Calu3 (cell line): ENCODE measurements around the gene HOXB7. TPM values are rescaled to one million over a fixed set of nuclear protein-coding genes. Genes with fewer than 3 reads are reported as not detected.

Experiments used
- BruUV-seq: library from RNA; stranded (reverse); fragments of 400-500 nt; replicated peaks from 2 replicates; lab custom pipeline; 2021; lab: Mats Ljungman, UMichigan
- CTCF ChIA-PET: fragments of 300-600 bp; sonication (Branson Sonifier 250); formaldehyde crosslinking; loops from one replicate; lab custom pipeline; 2022; ENCODE audit warnings: antibody characterized with exemption; lab: Charles Lee
- DNase-seq: peaks from one replicate; pipeline ENCODE4 v3.0.0; 2022
- H3K27ac Mint-ChIP-seq: one replicate; pipeline ENCODE4 v1.8.0; 2022; ENCODE audit warnings: mixed read lengths; ENCODE audit not compliant: unreplicated experiment
- H3K27me3 Mint-ChIP-seq: one replicate; pipeline ENCODE4 v1.8.0; 2022; ENCODE audit warnings: mixed read lengths; ENCODE audit not compliant: unreplicated experiment
- H3K36me3 Mint-ChIP-seq: one replicate; pipeline ENCODE4 v1.8.0; 2022; ENCODE audit warnings: mild to moderate bottlenecking, moderate library complexity, mixed read lengths; ENCODE audit not compliant: insufficient read depth, unreplicated experiment
- H3K4me1 Mint-ChIP-seq: one replicate; pipeline ENCODE4 v1.8.0; 2022; ENCODE audit warnings: mild to moderate bottlenecking, low read depth, mixed read lengths; ENCODE audit not compliant: unreplicated experiment
- H3K4me3 Mint-ChIP-seq: one replicate; pipeline ENCODE4 v1.8.0; 2022; ENCODE audit warnings: mild to moderate bottlenecking, low read depth, moderate library complexity, mixed read lengths; ENCODE audit not compliant: unreplicated experiment
- H3K9me3 Mint-ChIP-seq: one replicate; pipeline ENCODE4 v1.8.0; 2022; ENCODE audit warnings: low read depth, mixed read lengths; ENCODE audit not compliant: unreplicated experiment
- CTCF ChIP-seq: fragments of 200-600 bp; IDR thresholded peaks from one replicate; pipeline ENCODE4 v1.8.0; 2022; ENCODE audit warnings: antibody characterized with exemption; ENCODE audit not compliant: unreplicated experiment
- intact Hi-C: fragments of 100-400 bp; cut with micrococcal nuclease; formaldehyde crosslinking; loops from one replicate; pipeline ENCODE4 v1.10.0; 2022; ENCODE audit not compliant: unreplicated experiment
- total RNA-seq: library from RNA; stranded (reverse); gene quantifications from 2 replicates; pipeline ENCODE4 v1.2.3, GENCODE V29; 2022

The HOXB7 gene
- total RNA-seq, 1 experiment from 2014 or later = 30.2 TPM

DNA sequence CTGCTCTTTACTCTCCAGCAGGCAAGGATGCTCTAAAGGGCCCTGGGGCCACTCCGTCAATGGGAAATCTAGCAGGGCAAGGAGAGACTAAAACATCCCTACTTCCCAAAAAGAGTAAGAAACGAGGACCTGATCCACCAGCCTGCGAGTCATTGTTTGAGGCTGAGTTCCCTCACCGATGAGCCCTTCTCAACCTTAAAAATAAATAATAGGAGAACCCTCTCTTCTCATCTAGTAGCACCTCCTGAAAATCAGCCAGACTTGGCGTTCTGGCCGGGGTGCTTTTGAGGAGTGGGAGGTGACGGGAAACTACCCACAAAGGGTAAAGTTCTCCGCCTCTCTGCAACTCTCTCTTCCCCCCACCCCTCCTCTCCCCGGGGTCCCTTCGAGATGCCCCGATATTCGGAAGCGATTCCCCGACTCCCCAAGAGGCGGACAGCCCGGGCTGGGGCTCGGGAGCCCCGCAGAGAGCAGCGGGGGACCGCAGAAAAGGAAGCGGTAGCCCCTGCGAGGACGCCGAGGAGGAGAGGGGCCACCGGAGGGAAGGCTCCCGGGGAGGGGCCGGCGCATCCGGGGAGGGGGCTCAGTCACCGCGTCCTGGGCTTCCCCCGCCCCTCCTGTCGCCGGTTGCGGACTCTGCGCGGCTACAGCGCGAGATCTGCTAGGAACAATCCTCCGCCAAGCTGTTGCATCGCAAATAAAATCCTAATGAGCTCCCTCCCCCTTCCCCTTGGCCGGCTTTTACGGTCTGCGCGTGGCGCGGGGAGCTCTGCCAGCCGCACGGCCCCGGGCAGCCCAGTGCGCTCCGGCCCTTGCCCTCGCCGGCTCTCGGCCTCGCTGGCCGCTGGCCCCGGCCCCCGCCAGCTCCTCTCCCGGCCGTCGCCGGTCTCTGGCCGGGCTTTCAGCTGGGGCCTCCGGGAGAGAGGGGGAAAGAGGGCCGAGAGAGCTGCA lies 14.0 kb upstream of the HOXB7 start:
- intact Hi-C loops = no loop called here
- H3K9me3 Mint-ChIP-seq = no peaks in the 10 kb centered on the region
- peak; percentile 64 for DNase-seq
- H3K27ac Mint-ChIP-seq = peak overlapping the region; percentile 91
- CTCF ChIA-PET = interaction anchor here (0.9 to 1.5 kb wide), 5 partner anchors 11 to 364 kb away, joined by 3 to 5 read pairs (median 4); no protein-coding TSS in a partner anchor
- TSS peak; percentile 10 for BruUV-seq
- peaks cover 65% of the 10 kb centered on the region for H3K27me3 Mint-ChIP-seq
- peak; percentile 11 for TF ChIP-seq CTCF
- peaks cover 51% of the 10 kb centered on the region for H3K4me1 Mint-ChIP-seq
- H3K36me3 Mint-ChIP-seq = peaks cover 82% of the 10 kb centered on the region
- peak overlapping the region; percentile 88 for H3K4me3 Mint-ChIP-seq

DNA sequence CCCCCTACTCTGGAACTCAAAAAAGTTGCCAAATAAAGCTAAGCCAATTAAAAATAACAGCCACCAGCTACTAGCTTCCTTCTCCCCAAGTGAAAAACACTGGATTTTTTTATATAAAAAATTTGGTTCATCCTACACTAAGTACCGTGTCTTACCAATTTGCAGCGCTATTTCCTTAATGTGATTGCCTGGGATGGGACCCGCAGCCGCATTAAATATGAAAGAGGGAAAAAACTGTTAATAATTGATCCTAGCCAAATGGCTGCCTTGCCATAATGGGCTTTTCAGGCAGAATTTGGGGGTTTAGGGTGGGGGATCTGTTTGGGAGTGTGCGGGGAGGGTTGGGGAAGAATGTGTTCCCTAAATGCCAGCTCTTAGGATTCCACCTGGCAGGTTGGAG lies 13.3 kb upstream of the HOXB7 start:
- intact Hi-C loops = no loop called here
- Mint-ChIP-seq H3K4me1 (peaks cover 58% of the 10 kb centered on the region), H3K36me3 (peaks cover 86% of the 10 kb centered on the region), H3K9me3 (no peaks in the 10 kb centered on the region), H3K27me3 (peaks cover 72% of the 10 kb centered on the region), H3K27ac (peak overlapping the region; percentile 76), H3K4me3 (peak overlapping the region; percentile 88)
- BruUV-seq = no TSS peak
- CTCF ChIA-PET = interaction anchor here (0.9 to 1.0 kb wide), 3 partner anchors 47 to 363 kb away, joined by 3 to 4 read pairs (median 3); no protein-coding TSS in a partner anchor
- TF ChIP-seq CTCF = no peak
- DNase-seq = no peak

DNA sequence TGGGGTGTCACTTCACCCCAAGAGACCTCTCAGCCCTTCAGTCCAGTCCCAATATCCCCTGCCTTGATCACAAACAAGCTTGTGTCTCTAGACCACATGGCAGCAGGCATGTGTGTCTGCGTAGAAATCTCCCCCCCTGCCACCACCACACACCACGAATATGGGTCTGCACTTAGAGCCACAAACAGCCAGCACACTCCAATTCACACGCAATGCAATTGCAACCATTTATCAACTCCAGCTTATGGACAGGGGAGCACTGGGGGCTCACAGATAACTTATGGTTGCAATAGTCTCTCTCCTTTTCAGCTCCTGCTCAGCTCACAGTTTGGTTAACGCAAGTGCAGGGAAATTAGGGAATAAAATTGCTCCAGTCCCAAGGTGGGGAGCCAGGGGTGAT lies 12.8 kb upstream of the HOXB7 start:
- BruUV-seq = no TSS peak
- DNase-seq = no peak
- no peak for TF ChIP-seq CTCF
- Mint-ChIP-seq H3K36me3 (peaks cover 91% of the 10 kb centered on the region), H3K27ac (peak overlapping the region; percentile 76), H3K9me3 (no peaks in the 10 kb centered on the region), H3K27me3 (peaks cover 77% of the 10 kb centered on the region), H3K4me3 (peak overlapping the region; percentile 88), H3K4me1 (peaks cover 63% of the 10 kb centered on the region)
- intact Hi-C loops = no loop called here
- CTCF ChIA-PET = interaction anchor here (0.9 to 1.0 kb wide), 2 partner anchors 48 to 362 kb away, joined by 3 read pairs; no protein-coding TSS in a partner anchor

DNA sequence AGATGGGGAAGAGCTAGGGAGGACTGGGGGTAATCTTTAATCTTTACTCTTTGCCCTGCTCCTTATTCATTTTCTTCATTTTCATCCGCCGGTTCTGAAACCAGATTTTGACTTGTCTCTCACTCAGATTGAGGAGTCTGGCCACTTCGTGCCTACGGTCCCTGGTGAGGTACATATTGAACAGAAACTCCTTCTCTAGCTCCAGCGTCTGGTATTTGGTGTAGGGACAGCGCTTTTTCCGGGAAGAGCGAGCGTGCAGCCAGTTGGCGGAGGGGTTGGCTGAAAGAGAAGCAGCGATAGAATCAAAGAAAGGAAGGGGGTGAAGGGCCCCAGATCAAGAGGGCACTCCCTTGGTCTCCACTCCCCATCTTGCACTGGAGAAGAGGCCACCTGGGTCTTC lies 12.0 kb upstream of the HOXB7 start:
- no peaks in the 10 kb centered on the region for H3K9me3 Mint-ChIP-seq
- peaks cover 98% of the 10 kb centered on the region for H3K36me3 Mint-ChIP-seq
- H3K27ac Mint-ChIP-seq = peak overlapping the region; percentile 50
- intact Hi-C loops = no loop called here
- DNase-seq = no peak
- peaks cover 71% of the 10 kb centered on the region for H3K4me1 Mint-ChIP-seq
- peaks cover 84% of the 10 kb centered on the region for H3K27me3 Mint-ChIP-seq
- CTCF ChIA-PET = interaction anchor here (0.9 kb wide), 1 partner anchor 10 kb away, joined by 3 read pairs; no protein-coding TSS in a partner anchor
- no TSS peak for BruUV-seq
- H3K4me3 Mint-ChIP-seq = peak overlapping the region; percentile 88
- no peak for TF ChIP-seq CTCF
